HAP-1 (cell line): ENCODE results near the gene ZNF12.
A peak's percentile ranks its signal among the peaks of the same experiment; 100 is the strongest.

Source experiments
- DNase-seq, 2 experiments: peaks; one replicate each; pipeline ENCODE4 v3.0.0-alpha.2; 2016 to 2020; ENCODE audit warnings: low spot score in 2 of 2
- H3K27me3 ChIP-seq: fragments of 250-450 bp; sonication (Bioruptor Pico); 2 replicates; pipeline ENCODE4 v1.5.1; 2020; ENCODE audit warnings: low read depth, mild to moderate bottlenecking, moderate library complexity
- H3K36me3 ChIP-seq: fragments of 250-450 bp; sonication (Bioruptor Pico); replicated peaks from 2 replicates; pipeline ENCODE4 v1.5.1; 2020; ENCODE audit warnings: mild to moderate bottlenecking
- H3K4me1 ChIP-seq: fragments of 250-450 bp; sonication (Bioruptor Pico); 2 replicates; pipeline ENCODE4 v1.5.1; 2020; ENCODE audit warnings: mild to moderate bottlenecking
- H3K4me3 ChIP-seq: fragments of 250-450 bp; sonication (Bioruptor Pico); 2 replicates; pipeline ENCODE4 v1.5.1; 2020; ENCODE audit warnings: mild to moderate bottlenecking, moderate library complexity
- H3K9me3 ChIP-seq: fragments of 250-450 bp; sonication (Bioruptor Pico); 2 replicates; pipeline ENCODE4 v1.5.1; 2020; ENCODE audit warnings: mild to moderate bottlenecking, moderate library complexity
- in situ Hi-C: fragments of 300-500 bp; cut with MboI; formaldehyde crosslinking; loops from 3 replicates; pipeline ENCODE4 v1.14.3; 2020; ENCODE audit warnings: low sequenced_read_pairs, inconsistent platforms, mixed read lengths

Gene ZNF12

GRCh38 chr7:6648066-6648814 is 58.5 kb downstream of the ZNF12 start:
- Histone ChIP-seq H3K4me3 (no peak overlapping the region), H3K27me3 (no peaks in the 10 kb centered on the region), H3K9me3 (no peaks in the 10 kb centered on the region; the same call in 1 of the 2 replicates), H3K4me1 (no peaks in the 10 kb centered on the region), H3K36me3 (peaks cover 47% of the 10 kb centered on the region)
- no peak for DNase-seq
- in situ Hi-C loops = no loop called here

- in situ Hi-C loops = no loop called here
- Histone ChIP-seq H3K4me3 (no peak overlapping the region), H3K36me3 (peaks cover 52% of the 10 kb centered on the region), H3K27me3 (no peaks in the 10 kb centered on the region), H3K4me1 (no peaks in the 10 kb centered on the region), H3K9me3 (no peaks in the 10 kb centered on the region; the same call in 1 of the 2 replicates)
- no peak for DNase-seq
Observed at GRCh38 chr7:6647541-6647940, 59.2 kb downstream of the ZNF12 start.

- H3K36me3 ChIP-seq = peaks cover 52% of the 10 kb centered on the region
- H3K27me3 ChIP-seq = no peaks in the 10 kb centered on the region
- in situ Hi-C loops = no loop called here
- H3K9me3 ChIP-seq = no peaks in the 10 kb centered on the region; the same call in 1 of the 2 replicates
- DNase-seq = no peak
- H3K4me1 ChIP-seq = no peaks in the 10 kb centered on the region
- H3K4me3 ChIP-seq = no peak overlapping the region
Observed at GRCh38 chr7:6647080-6647479, 59.7 kb downstream of the ZNF12 start.

GRCh38 chr7:6646465-6646864 is 60.3 kb downstream of the ZNF12 start:
- in situ Hi-C loops = no loop called here

GRCh38 chr7:6644728-6645127 is 62.0 kb downstream of the ZNF12 start:
- no peak overlapping the region for H3K4me3 ChIP-seq
- peaks cover 51% of the 10 kb centered on the region for H3K36me3 ChIP-seq
- no peak for DNase-seq
- H3K27me3 ChIP-seq = no peaks in the 10 kb centered on the region
- H3K9me3 ChIP-seq = no peaks in the 10 kb centered on the region
- H3K4me1 ChIP-seq = no peaks in the 10 kb centered on the region
- in situ Hi-C loops = no loop called here

More at GRCh38 chr7:6646465-6646864, 60.3 kb downstream of the ZNF12 start:
- DNase-seq = no peak
- Histone ChIP-seq H3K9me3 (no peaks in the 10 kb centered on the region; the same call in 1 of the 2 replicates), H3K27me3 (no peaks in the 10 kb centered on the region), H3K36me3 (peaks cover 52% of the 10 kb centered on the region), H3K4me3 (no peak overlapping the region), H3K4me1 (no peaks in the 10 kb centered on the region)

- H3K4me3 ChIP-seq = no peak overlapping the region
- H3K27me3 ChIP-seq = no peaks in the 10 kb centered on the region
- DNase-seq = no peak
- H3K36me3 ChIP-seq = peaks cover 48% of the 10 kb centered on the region
- H3K4me1 ChIP-seq = no peaks in the 10 kb centered on the region
- no peaks in the 10 kb centered on the region for H3K9me3 ChIP-seq
- in situ Hi-C loops = no loop called here
Observed at GRCh38 chr7:6643915-6644625, 62.7 kb downstream of the ZNF12 start.

- Histone ChIP-seq H3K9me3 (no peaks in the 10 kb centered on the region), H3K36me3 (peaks cover 48% of the 10 kb centered on the region), H3K4me1 (no peaks in the 10 kb centered on the region; the same call in 1 of the 2 replicates), H3K27me3 (no peaks in the 10 kb centered on the region), H3K4me3 (no peak overlapping the region)
- no peak for DNase-seq
- in situ Hi-C loops = no loop called here
Observed at GRCh38 chr7:6642861-6643640, 63.7 kb downstream of the ZNF12 start.

GRCh38 chr7:6642239-6642839 is 64.4 kb downstream of the ZNF12 start:
- no peak for DNase-seq
- Histone ChIP-seq H3K27me3 (no peaks in the 10 kb centered on the region), H3K9me3 (no peaks in the 10 kb centered on the region), H3K4me1 (no peaks in the 10 kb centered on the region; the same call in 1 of the 2 replicates), H3K36me3 (peaks cover 45% of the 10 kb centered on the region), H3K4me3 (no peak overlapping the region)
- in situ Hi-C loops = no loop called here

GRCh38 chr7:6641305-6642035 is 65.3 kb downstream of the ZNF12 start:
- in situ Hi-C loops = no loop called here
- H3K9me3 ChIP-seq = no peaks in the 10 kb centered on the region
- H3K4me3 ChIP-seq = no peak overlapping the region
- no peaks in the 10 kb centered on the region for H3K27me3 ChIP-seq
- no peak for DNase-seq
- no peaks in the 10 kb centered on the region; the same call in 1 of the 2 replicates for H3K4me1 ChIP-seq
- H3K36me3 ChIP-seq = peaks cover 45% of the 10 kb centered on the region

GRCh38 chr7:6640246-6640721 is 66.5 kb downstream of the ZNF12 start:
- DNase-seq = peak; percentile 19 to 81
- H3K4me3 ChIP-seq = no peak overlapping the region
- no peaks in the 10 kb centered on the region for H3K27me3 ChIP-seq
- H3K9me3 ChIP-seq = no peaks in the 10 kb centered on the region
- in situ Hi-C loops = no loop called here
- no peaks in the 10 kb centered on the region; the same call in 1 of the 2 replicates for H3K4me1 ChIP-seq
- H3K36me3 ChIP-seq = peaks cover 45% of the 10 kb centered on the region

- DNase-seq = no peak
- in situ Hi-C loops = no loop called here
- H3K4me3 ChIP-seq = no peak overlapping the region
- H3K27me3 ChIP-seq = no peaks in the 10 kb centered on the region
- H3K9me3 ChIP-seq = no peaks in the 10 kb centered on the region
- peaks cover 39% of the 10 kb centered on the region for H3K36me3 ChIP-seq
- no peaks in the 10 kb centered on the region; the same call in 1 of the 2 replicates for H3K4me1 ChIP-seq
Observed at GRCh38 chr7:6639627-6640026, 67.1 kb downstream of the ZNF12 start.

- no peaks in the 10 kb centered on the region for H3K9me3 ChIP-seq
- no peaks in the 10 kb centered on the region; the same call in 1 of the 2 replicates for H3K4me1 ChIP-seq
- H3K36me3 ChIP-seq = peaks cover 36% of the 10 kb centered on the region
- in situ Hi-C loops = no loop called here
- H3K27me3 ChIP-seq = no peaks in the 10 kb centered on the region
- no peak overlapping the region; the same call in 1 of the 2 replicates for H3K4me3 ChIP-seq
- no peak for DNase-seq
Observed at GRCh38 chr7:6639032-6639431, 67.7 kb downstream of the ZNF12 start.
